ENCODE measurements around the gene ANP32E. TPM values are rescaled to one million over a fixed set of nuclear protein-coding genes. Genes with fewer than 3 reads are reported as not detected.

Gene ANP32E
- 11.1 and 32.3 TPM in 2 replicates for total RNA-seq

GRCh38 chr1:150235852-150236613 is at the start of gene ANP32E:
Gene ANP32E (minus strand): TSS chr1:150236112. CDS start chr1:150235786, 326 bp downstream.

GRCh38 chr1:150281758-150282557 is 46.0 kb upstream of the ANP32E start, which contains the start of gene CIART:
Gene CIART (plus strand): TSS chr1:150282554. CDS start chr1:150283268, 714 bp downstream.

DNA sequence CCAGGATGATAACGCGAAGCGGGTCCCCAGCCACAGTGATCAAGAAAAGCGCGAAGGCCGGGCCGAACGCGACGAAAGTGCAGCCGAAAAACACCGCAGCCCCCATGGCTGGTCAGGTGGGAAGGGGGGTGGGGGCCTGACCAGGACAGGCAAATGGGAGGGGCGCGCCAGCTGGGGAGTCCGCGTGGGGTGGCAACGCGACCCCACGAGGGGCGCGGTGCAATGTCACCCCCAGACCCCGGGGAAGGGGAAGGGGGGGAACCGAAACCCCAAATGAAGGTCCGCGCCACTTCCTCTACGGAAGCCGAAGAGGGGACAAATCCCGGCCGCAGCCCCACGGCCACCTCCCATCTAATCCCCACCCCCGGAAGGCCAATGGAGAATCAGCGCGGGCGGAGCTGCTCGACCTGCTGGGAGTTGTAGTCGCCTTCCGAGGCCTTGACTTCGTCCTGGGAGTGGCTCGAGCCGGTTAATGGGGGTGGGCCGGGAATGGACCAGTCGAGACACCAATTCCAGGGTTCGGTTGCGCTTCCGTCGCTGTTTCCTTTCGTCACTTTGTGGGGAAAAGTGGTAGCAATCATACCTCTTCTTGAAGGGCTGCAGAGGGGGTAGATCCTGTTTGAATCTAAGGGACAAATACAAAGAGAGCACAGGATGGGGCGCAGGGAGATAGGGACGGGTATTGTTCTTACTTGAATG is 32.9 kb upstream of the ANP32E start, which contains the start of gene APH1A:
Gene APH1A (minus strand): TSS at position 312 of the 699 bp plus-strand sequence. CDS start 206 bp downstream, at position 106.

DNA sequence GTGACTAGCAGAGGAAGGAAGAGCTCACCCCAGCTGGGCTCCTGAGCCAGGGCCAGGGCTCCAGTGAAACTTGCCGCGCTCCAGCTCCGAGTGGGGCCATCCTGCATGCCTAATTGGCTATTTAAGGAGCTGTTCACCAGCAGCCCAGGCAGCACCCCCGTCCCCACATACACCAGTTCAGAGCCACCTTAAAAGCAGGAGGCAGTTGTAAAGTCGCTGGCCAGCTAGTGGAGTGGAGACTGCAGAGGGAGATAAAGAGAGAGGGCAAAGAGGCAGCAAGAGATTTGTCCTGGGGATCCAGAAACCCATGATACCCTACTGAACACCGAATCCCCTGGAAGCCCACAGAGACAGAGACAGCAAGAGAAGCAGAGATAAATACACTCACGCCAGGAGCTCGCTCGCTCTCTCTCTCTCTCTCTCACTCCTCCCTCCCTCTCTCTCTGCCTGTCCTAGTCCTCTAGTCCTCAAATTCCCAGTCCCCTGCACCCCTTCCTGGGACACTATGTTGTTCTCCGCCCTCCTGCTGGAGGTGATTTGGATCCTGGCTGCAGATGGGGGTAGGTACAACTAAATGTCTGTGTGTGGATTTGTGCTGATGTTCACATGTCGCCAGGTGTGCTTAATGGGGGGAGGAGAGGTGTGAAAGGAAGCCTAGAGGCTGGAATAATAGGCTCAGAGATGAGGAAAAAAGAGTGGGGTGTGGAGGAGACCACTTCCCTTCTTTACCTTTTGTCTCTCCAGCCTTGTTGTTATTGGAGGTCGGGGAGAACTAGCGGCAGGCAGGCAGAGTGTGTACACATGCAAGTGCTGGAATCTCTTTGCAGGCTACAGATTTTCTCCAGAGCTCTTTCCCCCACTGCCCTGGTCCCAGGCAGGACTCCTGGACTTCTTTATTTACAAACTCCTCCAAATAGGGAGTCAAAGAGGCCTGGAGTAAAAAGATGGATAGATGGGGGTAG is 22.0 kb upstream of the ANP32E start, which contains the start of gene CA14:
Gene CA14 (plus strand): TSS at position 151 of the 962 bp plus-strand sequence. CDS start 355 bp downstream, at position 506.

Other genes starting within 250 kb of the ANP32E start
- 19.6 and 20.8 TPM in 2 replicates for gene OTUD7B, start 225.4 kb downstream of the ANP32E start, total RNA-seq
- gene VPS45, start 168.3 kb downstream of the ANP32E start, total RNA-seq = 39.0 and 49.9 TPM in 2 replicates
- gene PLEKHO1, start 86.2 kb downstream of the ANP32E start, total RNA-seq = 48.7 and 63.8 TPM in 2 replicates
- gene CA14, start 21.7 kb upstream of the ANP32E start, total RNA-seq = not detected in 2 replicates
- 97.3 and 105 TPM in 2 replicates for gene APH1A, start 32.9 kb upstream of the ANP32E start, total RNA-seq
- 30.3 and 44.8 TPM in 2 replicates for gene C1orf54, start 36.7 kb upstream of the ANP32E start, total RNA-seq
- 1.6 and 8.1 TPM in 2 replicates for gene CIART, start 46.4 kb upstream of the ANP32E start, total RNA-seq
- gene MRPS21, start 57.7 kb upstream of the ANP32E start, total RNA-seq = 30.4 and 57.2 TPM in 2 replicates
- 32.9 and 42.0 TPM in 2 replicates for gene PRPF3, start 85.4 kb upstream of the ANP32E start, total RNA-seq
- gene RPRD2, start 128.0 kb upstream of the ANP32E start, total RNA-seq = 7.8 and 10.2 TPM in 2 replicates